ENCODE data around the gene SEC16A.

Gene SEC16A

DNA sequence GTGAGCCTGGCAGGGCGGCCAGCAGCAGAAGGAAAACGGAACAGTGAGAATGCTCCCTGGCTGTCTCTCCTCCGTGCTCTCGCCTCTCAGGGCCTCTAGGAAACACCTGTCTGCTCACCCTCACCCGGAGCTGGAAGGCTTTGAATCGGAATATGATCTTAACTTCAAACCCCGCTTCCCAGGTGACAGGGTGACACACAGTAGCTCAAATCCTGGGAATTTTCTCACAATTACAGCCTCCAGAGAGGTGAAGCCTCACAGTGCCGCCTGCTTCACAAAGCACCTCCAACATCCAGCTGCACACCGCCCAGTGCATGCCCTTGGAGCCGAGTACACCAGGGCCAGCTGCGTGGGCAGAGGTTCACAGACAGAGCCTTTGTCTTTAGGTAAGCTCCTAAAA is 12.5 kb downstream of the SEC16A start:
- no peak for DNase-seq (ENCODE audit: low read depth)
- no peak overlapping the region for H3K4me3 ChIP-seq (ENCODE audit: low read depth, low read length)

DNA sequence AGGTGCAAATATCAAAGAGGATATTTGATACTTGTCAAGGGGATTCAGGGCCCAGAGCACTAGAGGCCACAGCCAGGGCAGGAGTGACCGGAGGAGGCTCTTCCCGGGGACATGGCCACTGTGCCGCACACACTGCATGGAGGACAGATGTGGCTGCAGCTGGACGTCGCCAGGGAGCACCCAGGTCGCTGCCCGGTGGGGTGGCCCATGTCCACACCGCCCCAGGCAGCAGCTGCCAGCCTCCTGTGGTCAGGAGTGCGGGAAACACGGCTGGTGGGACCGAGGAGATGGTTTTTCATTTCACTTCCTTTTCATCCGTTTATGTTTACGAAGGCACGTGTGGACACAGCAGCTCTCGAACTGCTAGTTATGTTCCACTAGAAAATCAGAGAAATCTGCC is 15.1 kb downstream of the SEC16A start:
- DNase-seq (ENCODE audit: low read depth), result no peak
- TF ChIP-seq, protein P1, sequence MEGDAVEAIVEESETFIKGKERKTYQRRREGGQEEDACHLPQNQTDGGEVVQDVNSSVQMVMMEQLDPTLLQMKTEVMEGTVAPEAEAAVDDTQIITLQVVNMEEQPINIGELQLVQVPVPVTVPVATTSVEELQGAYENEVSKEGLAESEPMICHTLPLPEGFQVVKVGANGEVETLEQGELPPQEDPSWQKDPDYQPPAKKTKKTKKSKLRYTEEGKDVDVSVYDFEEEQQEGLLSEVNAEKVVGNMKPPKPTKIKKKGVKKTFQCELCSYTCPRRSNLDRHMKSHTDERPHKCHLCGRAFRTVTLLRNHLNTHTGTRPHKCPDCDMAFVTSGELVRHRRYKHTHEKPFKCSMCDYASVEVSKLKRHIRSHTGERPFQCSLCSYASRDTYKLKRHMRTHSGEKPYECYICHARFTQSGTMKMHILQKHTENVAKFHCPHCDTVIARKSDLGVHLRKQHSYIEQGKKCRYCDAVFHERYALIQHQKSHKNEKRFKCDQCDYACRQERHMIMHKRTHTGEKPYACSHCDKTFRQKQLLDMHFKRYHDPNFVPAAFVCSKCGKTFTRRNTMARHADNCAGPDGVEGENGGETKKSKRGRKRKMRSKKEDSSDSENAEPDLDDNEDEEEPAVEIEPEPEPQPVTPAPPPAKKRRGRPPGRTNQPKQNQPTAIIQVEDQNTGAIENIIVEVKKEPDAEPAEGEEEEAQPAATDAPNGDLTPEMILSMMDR (conservative IDR thresholded peaks at IDR 0.05; ENCODE audit: low read depth, low read length), result no peak
- no peak overlapping the region for H3K4me3 ChIP-seq (ENCODE audit: low read depth, low read length)

More for the DNA sequence above, 12.5 kb downstream of the SEC16A start:
- TF ChIP-seq, protein P1 (conservative IDR thresholded peaks at IDR 0.05; ENCODE audit: low read depth, low read length), result no peak

DNA sequence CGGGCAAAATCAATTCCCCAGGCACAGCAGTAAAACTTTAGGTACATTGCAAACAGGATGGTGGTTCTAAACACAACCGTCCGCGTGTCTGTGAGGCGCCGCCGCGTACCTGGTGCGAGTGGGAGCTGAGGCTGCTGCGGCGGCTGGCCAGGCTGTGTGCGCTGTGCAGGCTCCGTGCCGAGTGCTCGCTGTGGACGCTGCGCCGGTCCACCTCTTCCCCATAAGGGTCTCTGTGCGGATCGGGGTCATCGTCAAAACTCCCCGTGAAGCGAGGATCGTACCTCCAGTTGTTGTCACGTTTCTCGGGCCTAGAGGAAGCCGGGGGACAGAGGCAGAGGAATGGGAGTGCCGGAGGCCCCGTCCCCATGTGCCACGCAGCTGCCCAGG is 16.7 kb downstream of the SEC16A start:
- TF ChIP-seq, protein P1 (conservative IDR thresholded peaks at IDR 0.05; ENCODE audit: low read depth, low read length), result no peak
- DNase-seq (ENCODE audit: low read depth), result no peak
- H3K4me3 ChIP-seq (ENCODE audit: low read depth, low read length), result no peak overlapping the region

DNA sequence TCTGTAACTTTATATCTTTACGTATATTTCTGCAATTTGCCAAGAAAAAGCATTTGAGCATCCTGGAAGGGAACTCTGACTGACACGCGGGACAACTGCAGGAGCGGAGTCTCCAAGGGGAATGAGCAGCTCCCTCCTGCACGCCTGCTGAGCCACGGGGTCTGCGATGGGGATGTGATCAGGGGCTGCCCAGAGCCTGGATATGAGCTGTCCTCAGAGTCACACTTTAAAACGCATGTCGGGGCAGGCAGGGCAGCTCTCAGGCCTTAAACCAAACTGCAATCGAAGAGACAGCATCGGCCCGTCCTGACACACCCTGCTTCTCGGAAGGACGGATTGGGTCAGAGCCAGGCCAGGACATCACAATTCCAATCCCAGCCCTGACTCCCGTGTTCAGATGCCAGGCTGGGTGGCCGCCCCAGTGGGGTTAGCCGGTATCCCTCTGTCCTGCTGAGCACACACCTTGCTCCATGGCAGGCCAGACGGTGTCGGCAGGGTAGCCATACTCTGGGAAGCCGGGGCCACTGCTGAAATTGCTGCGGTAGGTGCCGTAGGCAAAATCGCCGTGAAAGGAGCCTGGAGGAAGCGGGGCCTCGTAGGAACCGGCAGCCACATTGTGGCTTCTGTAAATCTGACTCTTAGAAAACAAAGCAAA is 17.2 kb downstream of the SEC16A start:
- no peak for DNase-seq (ENCODE audit: low read depth)
- no peak overlapping the region for H3K4me3 ChIP-seq (ENCODE audit: low read depth, low read length)
- TF ChIP-seq, protein P1 (conservative IDR thresholded peaks at IDR 0.05; ENCODE audit: low read depth, low read length), result no peak

DNA sequence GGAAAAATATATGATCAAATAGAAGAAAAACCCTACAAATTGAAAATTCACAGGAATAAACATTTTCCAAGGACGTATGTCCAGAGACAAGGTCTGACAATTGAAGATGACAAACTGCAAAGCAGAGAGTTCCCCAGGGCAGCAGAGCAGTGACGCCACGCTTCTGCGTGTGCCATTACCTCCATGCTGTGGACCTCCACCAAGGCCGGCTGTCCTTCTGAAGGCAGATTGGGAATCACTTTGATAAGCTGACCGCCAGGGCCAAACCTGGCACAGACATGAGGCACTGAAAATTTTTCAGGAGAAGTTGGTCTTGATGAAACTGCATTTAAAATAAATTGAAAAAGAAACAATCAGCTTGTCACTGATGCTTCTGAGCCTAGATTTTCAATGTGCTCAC is 18.6 kb downstream of the SEC16A start:
- no peak for DNase-seq (ENCODE audit: low read depth)
- TF ChIP-seq, protein P1 (conservative IDR thresholded peaks at IDR 0.05; ENCODE audit: low read depth, low read length), result no peak
- H3K4me3 ChIP-seq (ENCODE audit: low read depth, low read length), result no peak overlapping the region

DNA sequence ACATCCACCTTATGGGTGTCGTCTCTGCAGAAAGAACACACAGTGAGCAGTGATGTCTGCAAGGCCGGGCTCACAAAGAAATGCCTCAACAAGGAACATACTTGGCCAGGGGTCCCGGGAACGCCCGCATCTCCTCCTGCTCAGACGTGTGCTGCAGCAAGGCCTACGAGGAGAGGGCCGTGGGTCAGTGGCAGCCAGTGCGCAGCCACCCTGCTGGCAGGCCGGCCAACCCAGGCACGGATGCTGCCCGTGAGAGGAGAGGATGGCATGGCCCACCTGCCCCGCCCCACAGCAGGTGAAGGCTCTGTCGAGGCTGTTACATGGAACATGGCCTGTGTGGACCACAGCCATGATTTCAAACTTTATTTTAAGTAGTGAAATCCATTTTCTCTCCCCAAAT is 19.3 kb downstream of the SEC16A start:
- TF ChIP-seq, protein P1 (conservative IDR thresholded peaks at IDR 0.05; ENCODE audit: low read depth, low read length), result no peak
- DNase-seq (ENCODE audit: low read depth), result no peak
- no peak overlapping the region for H3K4me3 ChIP-seq (ENCODE audit: low read depth, low read length)

DNA sequence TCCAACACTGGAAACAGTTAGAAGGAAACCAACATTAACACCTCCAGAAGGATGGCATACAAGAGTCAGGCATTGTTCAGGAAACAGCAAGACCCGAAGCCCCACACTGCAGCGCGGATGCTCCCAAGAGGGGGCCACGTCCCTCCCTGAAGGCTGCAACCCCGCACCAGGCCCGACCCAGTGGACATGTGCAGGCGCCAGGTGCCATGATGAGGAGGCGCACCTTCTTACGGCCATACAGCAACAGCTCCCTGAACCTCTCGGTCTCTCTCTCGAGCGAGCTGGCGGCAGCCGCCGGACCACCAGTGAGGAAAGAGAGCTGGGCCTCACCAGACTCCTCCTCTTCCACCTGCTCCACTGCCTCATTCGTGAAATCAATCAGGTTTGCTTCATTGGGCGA is 20.2 kb downstream of the SEC16A start:
- TF ChIP-seq, protein P1 (conservative IDR thresholded peaks at IDR 0.05; ENCODE audit: low read depth, low read length), result no peak
- DNase-seq (ENCODE audit: low read depth), result no peak
- H3K4me3 ChIP-seq (ENCODE audit: low read depth, low read length), result no peak overlapping the region

All from choroid plexus epithelial cell (primary cell).